Medulla oblongata (tissue), 1 donor: ENCODE data around the gene BHLHA15.

Experiments used
- DNase-seq: peaks from one replicate; pipeline ENCODE4 v3.0.0-alpha.2; 2015; ENCODE audit errors: extremely low spot score

Gene BHLHA15

GRCh38 chr7:98244871-98245270 lies 33.6 kb downstream of the BHLHA15 start:
- DNase-seq = no peak

- DNase-seq = no peak
These were observed 36.9 kb downstream of the BHLHA15 start for GRCh38 chr7:98248156-98248555.

- no peak for DNase-seq
These were observed 37.9 kb downstream of the BHLHA15 start for GRCh38 chr7:98249106-98249505.

GRCh38 chr7:98250789-98251188 lies 39.5 kb downstream of the BHLHA15 start:
- no peak for DNase-seq

- no peak for DNase-seq
These were observed 40.0 kb downstream of the BHLHA15 start for GRCh38 chr7:98251231-98251600.

GRCh38 chr7:98251601-98252424 lies 40.6 kb downstream of the BHLHA15 start, which contains the start of gene TECPR1:
TECPR1 (minus strand) TSS chr7:98252232; CDS start chr7:98246146, 6,086 bp downstream.
- DNase-seq = peak; percentile 96

GRCh38 chr7:98252425-98253054 lies 41.3 kb downstream of the BHLHA15 start:
- no peak for DNase-seq

GRCh38 chr7:98254516-98254915 lies 43.3 kb downstream of the BHLHA15 start:
- DNase-seq = no peak

- DNase-seq = no peak
These were observed 43.8 kb downstream of the BHLHA15 start for GRCh38 chr7:98254951-98255610.

- DNase-seq = no peak
These were observed 45.2 kb downstream of the BHLHA15 start for GRCh38 chr7:98256431-98256830.

GRCh38 chr7:98257701-98258100 lies 46.5 kb downstream of the BHLHA15 start:
- no peak for DNase-seq
